GM19395 (cell line): ENCODE measurements around the gene ZNF74.
"Not testable (repeated sequence)": the region's sequence is repeated elsewhere in the genome, so short reads cannot be mapped to it uniquely, and the experiment has no call there.

Source experiments
- ATAC-seq: cut with Tn5 transposase; IDR thresholded peaks from one replicate; pipeline ENCODE4 v1.9.1; 2021; ENCODE audit warnings: mild to moderate bottlenecking, moderate library complexity; ENCODE audit not compliant: unreplicated experiment

Gene ZNF74

GRCh38 chr22:20399866-20400605 is 6.1 kb downstream of the ZNF74 start:
- no peak for ATAC-seq

GRCh38 chr22:20400606-20401375 is 6.8 kb downstream of the ZNF74 start:
- no peak for ATAC-seq

GRCh38 chr22:20401376-20402014 is 7.5 kb downstream of the ZNF74 start:
- ATAC-seq = no peak

- no peak for ATAC-seq
These were observed 9.2 kb downstream of the ZNF74 start for GRCh38 chr22:20402960-20403778.

GRCh38 chr22:20403779-20404140 is 9.8 kb downstream of the ZNF74 start:
- ATAC-seq = no peak

GRCh38 chr22:20404881-20405280 is 10.9 kb downstream of the ZNF74 start:
- ATAC-seq = no peak

GRCh38 chr22:20405291-20405930 is 11.5 kb downstream of the ZNF74 start:
- ATAC-seq = no peak

- no peak for ATAC-seq
These were observed 12.2 kb downstream of the ZNF74 start for GRCh38 chr22:20405931-20406685.

- no peak for ATAC-seq
These were observed 12.9 kb downstream of the ZNF74 start for GRCh38 chr22:20406686-20407408.

- ATAC-seq = no peak
These were observed 13.9 kb downstream of the ZNF74 start for GRCh38 chr22:20407829-20408228.

- ATAC-seq = no peak
These were observed 14.9 kb downstream of the ZNF74 start for GRCh38 chr22:20408891-20409290.

- not testable (repeated sequence) for ATAC-seq
These were observed 15.4 kb downstream of the ZNF74 start for GRCh38 chr22:20409385-20409784.

- ATAC-seq = no peak
These were observed 18.7 kb downstream of the ZNF74 start for GRCh38 chr22:20412474-20413216.

- ATAC-seq = no peak
These were observed 19.5 kb downstream of the ZNF74 start for GRCh38 chr22:20413217-20414058.

GRCh38 chr22:20414059-20414440 is 20.1 kb downstream of the ZNF74 start:
- no peak for ATAC-seq

GRCh38 chr22:20414450-20414849 is 20.5 kb downstream of the ZNF74 start:
- no peak for ATAC-seq

GRCh38 chr22:20415241-20415640 is 21.3 kb downstream of the ZNF74 start:
- ATAC-seq = not testable (repeated sequence)

- not testable (repeated sequence) for ATAC-seq
These were observed 21.7 kb downstream of the ZNF74 start for GRCh38 chr22:20415699-20416098.
